GM23338 (cell line): ENCODE measurements around the gene SEC23IP. TPM values are rescaled to one million over a fixed set of nuclear protein-coding genes. Genes with fewer than 3 reads are reported as not detected.

Experiments
- ATAC-seq: fragments of 200-7000 bp; cut with Tn5 transposase; 3 replicates; pipeline ENCODE4 v1.9.1; 2020
- DNase-seq: peaks from one replicate; pipeline ENCODE4 v3.0.0-alpha.2; 2015; ENCODE audit warnings: low spot score
- H2AFZ ChIP-seq: fragments of 200-600 bp; sonication (generic); 2 replicates; pipeline ENCODE4 v1.8.0; 2016; ENCODE audit warnings: antibody characterized with exemption, mild to moderate bottlenecking, moderate library complexity
- H3F3A ChIP-seq: fragments of 200-600 bp; sonication (generic); replicated peaks from 2 replicates; pipeline ENCODE4 v1.8.0; 2017; ENCODE audit warnings: antibody characterized with exemption, mixed run types, low read depth
- H3K27ac ChIP-seq: fragments of 200-600 bp; sonication (generic); 2 replicates; pipeline ENCODE4 v1.6.1; 2016; ENCODE audit warnings: low read depth
- H3K27me3 ChIP-seq: fragments of 200-600 bp; sonication (generic); 2 replicates; pipeline ENCODE4 v1.8.0; 2016; ENCODE audit warnings: mild to moderate bottlenecking, mixed run types, moderate library complexity; ENCODE audit not compliant: insufficient read depth
- H3K36me3 ChIP-seq: fragments of 200-600 bp; sonication (generic); 2 replicates; pipeline ENCODE4 v1.8.0; 2016; ENCODE audit warnings: mild to moderate bottlenecking; ENCODE audit not compliant: insufficient read depth
- H3K4me1 ChIP-seq: fragments of 200-600 bp; sonication (generic); 2 replicates; pipeline ENCODE4 v1.8.0; 2016; ENCODE audit warnings: mild to moderate bottlenecking, moderate library complexity; ENCODE audit not compliant: insufficient read depth
- H3K4me2 ChIP-seq: fragments of 200-600 bp; sonication (generic); 2 replicates; pipeline ENCODE4 v1.7.1; 2017; ENCODE audit warnings: mixed run types
- H3K4me3 ChIP-seq: fragments of 200-600 bp; sonication (generic); 2 replicates; pipeline ENCODE4 v1.6.1; 2016; ENCODE audit warnings: mixed run types
- H3K79me2 ChIP-seq: fragments of 200-600 bp; sonication (generic); replicated peaks from 2 replicates; pipeline ENCODE4 v1.8.0; 2017; ENCODE audit warnings: mild to moderate bottlenecking; ENCODE audit not compliant: insufficient read depth
- H3K9me2 ChIP-seq: fragments of 200-600 bp; sonication (generic); 2 replicates; pipeline ENCODE4 v1.8.0; 2017; ENCODE audit not compliant: insufficient read depth
- H4K20me1 ChIP-seq: fragments of 200-600 bp; sonication (generic); replicated peaks from 2 replicates; pipeline ENCODE4 v1.8.0; 2017; ENCODE audit warnings: mild to moderate bottlenecking; ENCODE audit not compliant: insufficient read depth
- H3K27ac Mint-ChIP-seq: 2 replicates; pipeline ENCODE4 v1.8.0; 2020; ENCODE audit warnings: inconsistent platforms, mild to moderate bottlenecking, moderate library complexity, mixed read lengths
- H3K27me3 Mint-ChIP-seq: 3 replicates; pipeline ENCODE4 v1.8.0; 2022; ENCODE audit warnings: low read depth, mild to moderate bottlenecking, moderate library complexity, mixed read lengths, inconsistent platforms; ENCODE audit not compliant: insufficient read depth, poor library complexity
- H3K36me3 Mint-ChIP-seq: 3 replicates; pipeline ENCODE4 v1.8.0; 2021; ENCODE audit warnings: low read depth, mild to moderate bottlenecking, inconsistent platforms, moderate library complexity, mixed read lengths
- H3K4me1 Mint-ChIP-seq: 3 replicates; pipeline ENCODE4 v1.8.0; 2020; ENCODE audit warnings: mild to moderate bottlenecking, inconsistent platforms, mixed read lengths
- H3K4me3 Mint-ChIP-seq: 3 replicates; pipeline ENCODE4 v1.8.0; 2021; ENCODE audit warnings: moderate library complexity, mild to moderate bottlenecking, inconsistent platforms, mixed read lengths
- H3K9me3 Mint-ChIP-seq: 3 replicates; pipeline ENCODE4 v1.8.0; 2020; ENCODE audit warnings: moderate library complexity, mild to moderate bottlenecking, inconsistent platforms, mixed read lengths
- CREB1 ChIP-seq: fragments of 250-450 bp; sonication (Bioruptor Pico); IDR thresholded peaks from 2 replicates; pipeline ENCODE4 v1.5.0; 2020; ENCODE audit warnings: low read depth, mild to moderate bottlenecking, moderate library complexity
- EZH2phosphoT487 ChIP-seq: fragments of 200-600 bp; sonication (generic); IDR thresholded peaks from one replicate; pipeline ENCODE4 v1.8.1; 2018; ENCODE audit warnings: antibody characterized with exemption; ENCODE audit not compliant: unreplicated experiment
- JUNB ChIP-seq: IDR thresholded peaks from one replicate; pipeline ENCODE4 v1.6.1; 2016; ENCODE audit warnings: antibody characterized with exemption; ENCODE audit not compliant: unreplicated experiment
- NANOG ChIP-seq: IDR thresholded peaks from 2 replicates; pipeline ENCODE4 v1.6.1; 2016; ENCODE audit warnings: antibody characterized with exemption, borderline replicate concordance
- STAT1 ChIP-seq: IDR thresholded peaks from one replicate; pipeline ENCODE4 v1.6.1; 2016; ENCODE audit warnings: antibody characterized with exemption; ENCODE audit not compliant: unreplicated experiment
- ZNF114 ChIP-seq: fragments of 250-450 bp; sonication (Bioruptor Pico); IDR thresholded peaks from 2 replicates; pipeline ENCODE4 v1.5.0; 2020; ENCODE audit warnings: mild to moderate bottlenecking, moderate library complexity
- ZNF331 ChIP-seq: fragments of 250-450 bp; sonication (Bioruptor Pico); IDR thresholded peaks from 2 replicates; pipeline ENCODE4 v1.5.0; 2020; ENCODE audit warnings: low read depth, mild to moderate bottlenecking, moderate library complexity
- polyA plus RNA-seq: library from polyadenylated mRNA; unstranded; fragments of >200 nt; fragmentation: Nextera tagmentation; extraction: Ambion mirVana; gene quantifications from 2 replicates; pipeline ENCODE4 v1.2.1, GENCODE V29; 2016
- total RNA-seq: library from RNA; depleted of rRNA; stranded (reverse); fragments of >200 nt; shearing (Covaris generic); gene quantifications from 2 replicates; pipeline ENCODE4 v1.2.3, GENCODE V29; 2014
- TF ChIP-seq, protein P1 (sequence below), 2 experiments: fragments of 200-600 bp in 1 of 2; sonication (generic) in 1 of 2; conservative IDR thresholded peaks; 2 replicates each; pipeline versions ENCODE4 v1.5.1 to v1.6.1; 2016 to 2017; ENCODE audit warnings: antibody characterized with exemption in 2 of 2, low read depth in 2 of 2, mild to moderate bottlenecking in 2 of 2, moderate library complexity in 1 of 2
- TF ChIP-seq, protein P2 (sequence below): IDR thresholded peaks from 2 replicates; pipeline ENCODE4 v1.6.1; 2016; ENCODE audit warnings: antibody characterized with exemption
- TF ChIP-seq, protein P3 (sequence below): IDR thresholded peaks from one replicate; pipeline ENCODE4 v1.6.1; 2018; ENCODE audit warnings: antibody characterized with exemption; ENCODE audit not compliant: unreplicated experiment

Gene SEC23IP
- total and polyA plus RNA-seq, 2 experiments from 2014 or later = 35.2 to 35.6 TPM

DNA sequence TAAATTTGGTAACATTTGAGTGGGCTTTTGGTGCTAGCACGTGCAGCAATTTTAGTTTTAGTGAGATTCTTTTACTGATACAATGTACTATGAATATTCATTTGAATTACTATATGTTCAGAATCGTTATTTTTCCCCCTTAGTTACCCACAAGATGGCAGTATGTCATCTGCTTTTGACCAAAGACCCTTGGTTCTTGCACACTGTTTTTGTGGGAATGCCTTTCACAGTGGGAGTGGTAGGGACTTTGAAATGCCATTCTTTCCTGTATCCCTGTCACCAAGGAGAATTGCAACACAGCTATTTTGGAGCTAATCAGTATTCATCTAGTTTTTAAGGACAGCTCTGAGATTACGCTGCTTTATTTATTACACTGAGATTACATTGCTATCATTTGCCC, 40.6 kb downstream of the SEC23IP start:
- Histone ChIP-seq H2AFZ (no peak overlapping the region), H3K4me2 (no peak overlapping the region), H4K20me1 (0 out of 2 replicates have a peak, but pooled peaks cover 4% of the 10 kb centered on the region), H3K27me3 (no peaks in the 10 kb centered on the region), H3K4me1 (no peaks in the 10 kb centered on the region), H3K27ac (no peak overlapping the region), H3K4me3 (no peak overlapping the region), H3K9me2 (no peaks in the 10 kb centered on the region), H3K36me3 (peaks cover 57% of the 10 kb centered on the region), H3F3A (no peaks in the 10 kb centered on the region), H3K79me2 (no peaks in the 10 kb centered on the region)
- Mint-ChIP-seq H3K9me3 (no peaks in the 10 kb centered on the region), H3K36me3 (peaks cover 72% of the 10 kb centered on the region), H3K27me3 (no peaks in the 10 kb centered on the region), H3K4me1 (no peaks in the 10 kb centered on the region), H3K27ac (no peak overlapping the region), H3K4me3 (no peak overlapping the region)
- no peak for TF ChIP-seq ZNF114 (CRISPR knock-in tag)
- TF ChIP-seq, protein P1, sequence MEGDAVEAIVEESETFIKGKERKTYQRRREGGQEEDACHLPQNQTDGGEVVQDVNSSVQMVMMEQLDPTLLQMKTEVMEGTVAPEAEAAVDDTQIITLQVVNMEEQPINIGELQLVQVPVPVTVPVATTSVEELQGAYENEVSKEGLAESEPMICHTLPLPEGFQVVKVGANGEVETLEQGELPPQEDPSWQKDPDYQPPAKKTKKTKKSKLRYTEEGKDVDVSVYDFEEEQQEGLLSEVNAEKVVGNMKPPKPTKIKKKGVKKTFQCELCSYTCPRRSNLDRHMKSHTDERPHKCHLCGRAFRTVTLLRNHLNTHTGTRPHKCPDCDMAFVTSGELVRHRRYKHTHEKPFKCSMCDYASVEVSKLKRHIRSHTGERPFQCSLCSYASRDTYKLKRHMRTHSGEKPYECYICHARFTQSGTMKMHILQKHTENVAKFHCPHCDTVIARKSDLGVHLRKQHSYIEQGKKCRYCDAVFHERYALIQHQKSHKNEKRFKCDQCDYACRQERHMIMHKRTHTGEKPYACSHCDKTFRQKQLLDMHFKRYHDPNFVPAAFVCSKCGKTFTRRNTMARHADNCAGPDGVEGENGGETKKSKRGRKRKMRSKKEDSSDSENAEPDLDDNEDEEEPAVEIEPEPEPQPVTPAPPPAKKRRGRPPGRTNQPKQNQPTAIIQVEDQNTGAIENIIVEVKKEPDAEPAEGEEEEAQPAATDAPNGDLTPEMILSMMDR (conservative IDR thresholded peaks at IDR 0.05; ENCODE audit: low read depth in 2 of 2) = peak; percentile 60 to 63
- TF ChIP-seq ZNF331 (CRISPR knock-in tag) = no peak
- TF ChIP-seq, protein P2, sequence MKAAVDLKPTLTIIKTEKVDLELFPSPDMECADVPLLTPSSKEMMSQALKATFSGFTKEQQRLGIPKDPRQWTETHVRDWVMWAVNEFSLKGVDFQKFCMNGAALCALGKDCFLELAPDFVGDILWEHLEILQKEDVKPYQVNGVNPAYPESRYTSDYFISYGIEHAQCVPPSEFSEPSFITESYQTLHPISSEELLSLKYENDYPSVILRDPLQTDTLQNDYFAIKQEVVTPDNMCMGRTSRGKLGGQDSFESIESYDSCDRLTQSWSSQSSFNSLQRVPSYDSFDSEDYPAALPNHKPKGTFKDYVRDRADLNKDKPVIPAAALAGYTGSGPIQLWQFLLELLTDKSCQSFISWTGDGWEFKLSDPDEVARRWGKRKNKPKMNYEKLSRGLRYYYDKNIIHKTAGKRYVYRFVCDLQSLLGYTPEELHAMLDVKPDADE = no peak
- DNase-seq (peak; percentile 47), ATAC-seq (peak; percentile 38; the same call in 2 of the 3 replicates)

DNA sequence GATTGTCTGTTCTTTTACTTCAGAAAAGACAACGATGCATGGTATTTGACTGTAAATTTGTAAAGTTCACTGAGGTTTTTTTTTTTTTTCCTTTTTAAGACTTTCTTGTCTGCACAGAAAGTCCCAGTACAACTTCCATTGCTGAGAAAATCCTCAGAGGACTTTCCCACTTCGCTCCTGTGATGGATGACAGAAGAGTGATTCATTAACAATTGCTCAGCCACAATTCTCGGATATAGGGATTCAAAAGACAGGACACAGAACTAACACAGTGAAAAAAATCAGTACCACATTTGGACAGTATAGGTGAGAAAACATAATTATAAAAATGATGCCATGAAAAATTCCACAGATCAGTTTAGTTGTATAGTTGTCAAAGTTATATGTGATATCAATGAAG, 48.0 kb downstream of the SEC23IP start:
- Mint-ChIP-seq H3K4me1 (no peaks in the 10 kb centered on the region), H3K4me3 (no peak overlapping the region), H3K36me3 (peaks cover 54% of the 10 kb centered on the region), H3K9me3 (no peaks in the 10 kb centered on the region), H3K27ac (no peak overlapping the region), H3K27me3 (no peaks in the 10 kb centered on the region)
- ATAC-seq (no peak), DNase-seq (no peak)
- no peaks in the 10 kb centered on the region for H3K9me2 ChIP-seq
- no peaks in the 10 kb centered on the region for H3K4me1 ChIP-seq
- no peak overlapping the region for H3K4me2 ChIP-seq
- 0 out of 2 replicates have a peak, but pooled peaks cover 4% of the 10 kb centered on the region for H3K79me2 ChIP-seq
- 0 out of 2 replicates have a peak, but pooled peaks cover under 1% of the 10 kb centered on the region for H4K20me1 ChIP-seq
- H3K27ac ChIP-seq = 0 out of 2 replicates have a peak overlapping the region, but pooled peaks have one; percentile 32
- no peaks in the 10 kb centered on the region for H3K27me3 ChIP-seq
- peaks cover 33% of the 10 kb centered on the region for H3K36me3 ChIP-seq
- H3F3A ChIP-seq = no peaks in the 10 kb centered on the region
- H3K4me3 ChIP-seq = no peak overlapping the region
- H2AFZ ChIP-seq = no peak overlapping the region
- TF ChIP-seq STAT1 (no peak), CREB1 (no peak), ZNF114 (CRISPR knock-in tag) (no peak), NANOG (no peak), EZH2phosphoT487 (no peak), JUNB (no peak), ZNF331 (CRISPR knock-in tag) (no peak)
- TF ChIP-seq, protein P2 = no peak
- TF ChIP-seq, protein P1 (conservative IDR thresholded peaks at IDR 0.05; ENCODE audit: low read depth in 2 of 2) = no peak
- TF ChIP-seq, protein P3, sequence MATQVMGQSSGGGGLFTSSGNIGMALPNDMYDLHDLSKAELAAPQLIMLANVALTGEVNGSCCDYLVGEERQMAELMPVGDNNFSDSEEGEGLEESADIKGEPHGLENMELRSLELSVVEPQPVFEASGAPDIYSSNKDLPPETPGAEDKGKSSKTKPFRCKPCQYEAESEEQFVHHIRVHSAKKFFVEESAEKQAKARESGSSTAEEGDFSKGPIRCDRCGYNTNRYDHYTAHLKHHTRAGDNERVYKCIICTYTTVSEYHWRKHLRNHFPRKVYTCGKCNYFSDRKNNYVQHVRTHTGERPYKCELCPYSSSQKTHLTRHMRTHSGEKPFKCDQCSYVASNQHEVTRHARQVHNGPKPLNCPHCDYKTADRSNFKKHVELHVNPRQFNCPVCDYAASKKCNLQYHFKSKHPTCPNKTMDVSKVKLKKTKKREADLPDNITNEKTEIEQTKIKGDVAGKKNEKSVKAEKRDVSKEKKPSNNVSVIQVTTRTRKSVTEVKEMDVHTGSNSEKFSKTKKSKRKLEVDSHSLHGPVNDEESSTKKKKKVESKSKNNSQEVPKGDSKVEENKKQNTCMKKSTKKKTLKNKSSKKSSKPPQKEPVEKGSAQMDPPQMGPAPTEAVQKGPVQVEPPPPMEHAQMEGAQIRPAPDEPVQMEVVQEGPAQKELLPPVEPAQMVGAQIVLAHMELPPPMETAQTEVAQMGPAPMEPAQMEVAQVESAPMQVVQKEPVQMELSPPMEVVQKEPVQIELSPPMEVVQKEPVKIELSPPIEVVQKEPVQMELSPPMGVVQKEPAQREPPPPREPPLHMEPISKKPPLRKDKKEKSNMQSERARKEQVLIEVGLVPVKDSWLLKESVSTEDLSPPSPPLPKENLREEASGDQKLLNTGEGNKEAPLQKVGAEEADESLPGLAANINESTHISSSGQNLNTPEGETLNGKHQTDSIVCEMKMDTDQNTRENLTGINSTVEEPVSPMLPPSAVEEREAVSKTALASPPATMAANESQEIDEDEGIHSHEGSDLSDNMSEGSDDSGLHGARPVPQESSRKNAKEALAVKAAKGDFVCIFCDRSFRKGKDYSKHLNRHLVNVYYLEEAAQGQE = no peak
